OCI-LY3 (cell line): ENCODE results near the gene IL1RAP.

ENCODE experiments used
- H2AFZ ChIP-seq: fragments of 200-600, 300-600 bp; shearing (Covaris generic); 2 replicates; pipeline ENCODE4 v1.6.0; 2014; ENCODE audit warnings: antibody characterized with exemption, low read depth, low read length
- H3K27ac ChIP-seq: fragments of 200-600, 300-600 bp; sonication (generic); 2 replicates; pipeline ENCODE4 v1.5.1; 2014; ENCODE audit warnings: mild to moderate bottlenecking, low read length, moderate library complexity, mixed read lengths
- H3K27me3 ChIP-seq: fragments of 200-600, 300-600 bp; sonication (generic); 2 replicates; pipeline ENCODE4 v1.6.1; 2014; ENCODE audit warnings: low read depth, low read length, mixed read lengths
- H3K36me3 ChIP-seq: fragments of 200-600, 300-600 bp; sonication (generic); replicated peaks from 2 replicates; pipeline ENCODE3; 2014; ENCODE audit warnings: low read depth, low read length, mixed read lengths
- H3K4me1 ChIP-seq: fragments of 300-600, 200-600 bp; sonication (generic); 2 replicates; pipeline ENCODE4 v1.6.1; 2014; ENCODE audit warnings: low read length, mixed read lengths
- H3K4me2 ChIP-seq: fragments of 200-600, 300-600 bp; sonication (generic); 2 replicates; pipeline ENCODE4 v1.6.1; 2014; ENCODE audit warnings: low read length, mixed read lengths
- H3K4me3 ChIP-seq: fragments of 300-600, 200-600 bp; sonication (generic); 2 replicates; pipeline ENCODE4 v1.5.1; 2014; ENCODE audit warnings: antibody characterized with exemption, mild to moderate bottlenecking, low read length, moderate library complexity
- H3K79me2 ChIP-seq: fragments of 300-600, 200-600 bp; shearing (Covaris generic); 2 replicates; pipeline ENCODE4 v1.6.1; 2014; ENCODE audit warnings: mild to moderate bottlenecking, low read length, mixed read lengths
- H3K9ac ChIP-seq: fragments of 300-600, 200-600 bp; shearing (Covaris generic); 2 replicates; pipeline ENCODE4 v1.6.0; 2014; ENCODE audit warnings: mild to moderate bottlenecking, low read length, moderate library complexity
- H3K9me3 ChIP-seq: fragments of 200-600, 300-600 bp; shearing (Covaris generic); 2 replicates; pipeline ENCODE4 v1.6.1; 2014; ENCODE audit warnings: low read length, mixed read lengths; ENCODE audit not compliant: insufficient read depth
- H4K20me1 ChIP-seq: fragments of 200-600, 300-600 bp; sonication (generic); 2 replicates; pipeline ENCODE4 v1.6.1; 2016; ENCODE audit warnings: low read length, mixed read lengths; ENCODE audit not compliant: insufficient read depth
- EZH2phosphoT487 ChIP-seq: fragments of 200-600 bp; shearing (Covaris generic); IDR thresholded peaks from 2 replicates; pipeline ENCODE4 v1.6.1; 2018; ENCODE audit warnings: antibody characterized with exemption, mixed run types, low read depth
- TF ChIP-seq, protein P1 (sequence below): fragments of 200-600, 300-600 bp; sonication (generic); IDR thresholded peaks from 2 replicates; pipeline ENCODE4 v1.5.1; 2014; ENCODE audit warnings: antibody characterized with exemption, low read length, low read depth

IL1RAP gene

GRCh38 chr3:190557296-190557695 is 43.4 kb downstream of the IL1RAP start:
- H3K9me3 ChIP-seq, result no peaks in the 10 kb centered on the region
- H4K20me1 ChIP-seq, result no peaks in the 10 kb centered on the region
- H3K27ac ChIP-seq, result no peak overlapping the region
- TF ChIP-seq, protein P1, sequence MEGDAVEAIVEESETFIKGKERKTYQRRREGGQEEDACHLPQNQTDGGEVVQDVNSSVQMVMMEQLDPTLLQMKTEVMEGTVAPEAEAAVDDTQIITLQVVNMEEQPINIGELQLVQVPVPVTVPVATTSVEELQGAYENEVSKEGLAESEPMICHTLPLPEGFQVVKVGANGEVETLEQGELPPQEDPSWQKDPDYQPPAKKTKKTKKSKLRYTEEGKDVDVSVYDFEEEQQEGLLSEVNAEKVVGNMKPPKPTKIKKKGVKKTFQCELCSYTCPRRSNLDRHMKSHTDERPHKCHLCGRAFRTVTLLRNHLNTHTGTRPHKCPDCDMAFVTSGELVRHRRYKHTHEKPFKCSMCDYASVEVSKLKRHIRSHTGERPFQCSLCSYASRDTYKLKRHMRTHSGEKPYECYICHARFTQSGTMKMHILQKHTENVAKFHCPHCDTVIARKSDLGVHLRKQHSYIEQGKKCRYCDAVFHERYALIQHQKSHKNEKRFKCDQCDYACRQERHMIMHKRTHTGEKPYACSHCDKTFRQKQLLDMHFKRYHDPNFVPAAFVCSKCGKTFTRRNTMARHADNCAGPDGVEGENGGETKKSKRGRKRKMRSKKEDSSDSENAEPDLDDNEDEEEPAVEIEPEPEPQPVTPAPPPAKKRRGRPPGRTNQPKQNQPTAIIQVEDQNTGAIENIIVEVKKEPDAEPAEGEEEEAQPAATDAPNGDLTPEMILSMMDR, result no peak
- TF ChIP-seq EZH2phosphoT487, result no peak
- no peaks in the 10 kb centered on the region for H3K4me1 ChIP-seq
- no peak overlapping the region for H2AFZ ChIP-seq
- H3K79me2 ChIP-seq, result no peaks in the 10 kb centered on the region
- no peaks in the 10 kb centered on the region for H3K27me3 ChIP-seq
- no peaks in the 10 kb centered on the region for H3K36me3 ChIP-seq
- H3K9ac ChIP-seq, result no peak overlapping the region
- H3K4me3 ChIP-seq, result no peak overlapping the region
- no peak overlapping the region for H3K4me2 ChIP-seq

DNA sequence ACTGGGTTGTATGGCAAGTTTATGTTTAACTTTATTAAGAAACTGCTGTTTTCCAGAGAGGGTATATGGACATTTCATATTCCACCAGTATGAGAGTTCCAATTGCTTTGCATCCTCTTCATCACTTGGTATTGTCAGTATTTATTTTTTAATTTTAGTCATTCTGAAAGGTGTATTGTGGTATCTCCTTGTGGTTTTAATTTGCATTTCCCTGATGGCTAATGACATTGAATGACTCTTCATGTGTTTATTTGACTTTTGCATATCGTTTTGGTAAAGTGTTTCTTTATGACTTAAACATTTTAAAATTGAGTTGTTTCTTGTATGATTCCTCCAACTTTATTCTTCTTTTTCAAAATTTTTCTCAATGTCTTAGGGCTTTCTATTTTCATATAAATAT is 44.4 kb downstream of the IL1RAP start:
- Histone ChIP-seq H3K4me3 (no peak overlapping the region), H3K36me3 (no peaks in the 10 kb centered on the region), H2AFZ (no peak overlapping the region), H3K4me1 (no peaks in the 10 kb centered on the region), H3K27me3 (no peaks in the 10 kb centered on the region), H3K9ac (no peak overlapping the region), H4K20me1 (no peaks in the 10 kb centered on the region), H3K27ac (no peak overlapping the region), H3K79me2 (no peaks in the 10 kb centered on the region), H3K4me2 (no peak overlapping the region), H3K9me3 (no peaks in the 10 kb centered on the region)
- TF ChIP-seq EZH2phosphoT487, result no peak
- TF ChIP-seq, protein P1, result no peak

GRCh38 chr3:190558796-190559195 is 44.9 kb downstream of the IL1RAP start:
- no peak overlapping the region for H3K27ac ChIP-seq
- H3K9me3 ChIP-seq, result no peaks in the 10 kb centered on the region
- no peaks in the 10 kb centered on the region for H3K27me3 ChIP-seq
- H3K9ac ChIP-seq, result no peak overlapping the region
- H3K4me3 ChIP-seq, result no peak overlapping the region
- H3K36me3 ChIP-seq, result no peaks in the 10 kb centered on the region
- TF ChIP-seq, protein P1, result no peak
- no peak for TF ChIP-seq EZH2phosphoT487
- H3K4me1 ChIP-seq, result no peaks in the 10 kb centered on the region
- H4K20me1 ChIP-seq, result no peaks in the 10 kb centered on the region
- no peak overlapping the region for H3K4me2 ChIP-seq
- H3K79me2 ChIP-seq, result no peaks in the 10 kb centered on the region
- H2AFZ ChIP-seq, result no peak overlapping the region

GRCh38 chr3:190560013-190560895 is 46.4 kb downstream of the IL1RAP start:
- no peaks in the 10 kb centered on the region for H3K36me3 ChIP-seq
- TF ChIP-seq EZH2phosphoT487, result no peak
- TF ChIP-seq, protein P1, result no peak
- no peaks in the 10 kb centered on the region for H4K20me1 ChIP-seq
- H3K4me3 ChIP-seq, result no peak overlapping the region
- no peaks in the 10 kb centered on the region for H3K4me1 ChIP-seq
- no peak overlapping the region for H3K27ac ChIP-seq
- no peaks in the 10 kb centered on the region for H3K79me2 ChIP-seq
- no peak overlapping the region for H2AFZ ChIP-seq
- H3K9ac ChIP-seq, result no peak overlapping the region
- H3K4me2 ChIP-seq, result no peak overlapping the region
- H3K9me3 ChIP-seq, result no peaks in the 10 kb centered on the region
- no peaks in the 10 kb centered on the region for H3K27me3 ChIP-seq
